ENCODE results near the gene SCGB3A1.

Gene SCGB3A1, protein sequence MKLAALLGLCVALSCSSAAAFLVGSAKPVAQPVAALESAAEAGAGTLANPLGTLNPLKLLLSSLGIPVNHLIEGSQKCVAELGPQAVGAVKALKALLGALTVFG

GRCh38 chr5:180591311-180591887, at the start of gene SCGB3A1:
SCGB3A1 (minus strand) TSS chr5:180591499; CDS start chr5:180591462, 37 bp downstream.
- no peak for DNase-seq

- DNase-seq, result no peak
Observed at GRCh38 chr5:180640611-180640860, 49.2 kb upstream of the SCGB3A1 start.

GRCh38 chr5:180639741-180640610, 48.7 kb upstream of the SCGB3A1 start:
- DNase-seq, result no peak

DNA sequence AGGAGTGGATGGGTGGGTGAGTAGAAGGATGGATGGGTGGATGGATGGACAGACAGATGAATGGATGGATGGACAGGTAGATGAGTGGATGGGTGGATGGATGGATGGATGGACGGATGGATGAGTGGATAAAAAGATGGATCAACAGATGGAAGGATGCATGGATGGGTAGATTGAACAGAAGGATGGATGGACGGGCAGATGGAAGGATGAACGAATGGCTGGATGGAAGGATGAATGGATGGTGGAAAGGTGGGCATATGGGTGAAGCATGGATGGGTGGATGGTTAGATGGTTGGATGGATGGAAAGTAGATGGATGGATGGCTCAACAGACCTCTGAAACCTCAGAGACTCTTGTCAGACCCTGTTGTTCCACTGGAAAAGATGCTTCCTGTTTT, 48.0 kb upstream of the SCGB3A1 start:
- DNase-seq, result no peak

DNA sequence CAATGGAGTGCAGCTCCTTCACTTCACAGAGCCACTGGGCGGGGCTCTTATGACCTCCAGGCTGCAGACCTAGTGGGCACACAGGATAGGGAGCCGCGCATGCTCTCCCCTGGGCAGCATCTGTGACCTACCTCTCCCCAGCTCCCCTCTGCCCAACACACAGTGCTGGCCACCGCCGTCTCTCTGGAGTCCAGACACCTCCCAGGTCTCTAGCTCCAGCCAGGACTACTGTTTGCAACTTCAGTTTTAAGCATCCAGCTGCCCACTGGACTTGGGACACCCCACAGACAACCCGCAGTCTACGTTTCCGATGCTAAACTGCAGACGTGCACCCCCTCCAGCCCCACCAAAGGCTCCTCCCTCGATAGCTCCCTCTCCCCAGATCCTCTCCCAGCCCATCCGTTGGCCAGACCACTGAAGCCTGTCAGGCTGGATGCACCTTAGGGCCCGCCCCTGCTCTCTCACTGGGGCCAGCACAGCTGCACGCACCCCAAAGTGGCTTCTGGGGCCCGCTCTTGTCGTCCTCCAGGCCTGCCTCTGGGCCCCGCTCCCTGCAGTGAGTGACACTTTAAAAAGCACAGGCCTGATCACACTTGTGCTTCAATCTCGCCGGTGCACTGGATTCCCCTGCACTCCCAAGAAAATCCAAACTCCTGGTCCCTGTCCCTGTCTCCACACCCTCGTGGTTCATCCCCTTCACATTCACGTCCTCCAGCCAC, 46.8 kb upstream of the SCGB3A1 start:
- DNase-seq, result no peak

GRCh38 chr5:180636403-180637075, 45.2 kb upstream of the SCGB3A1 start:
- DNase-seq, result no peak

- DNase-seq, result no peak
Observed at GRCh38 chr5:180636016-180636402, 44.7 kb upstream of the SCGB3A1 start.

GRCh38 chr5:180633283-180634177, 42.2 kb upstream of the SCGB3A1 start:
- DNase-seq, result no peak

DNA sequence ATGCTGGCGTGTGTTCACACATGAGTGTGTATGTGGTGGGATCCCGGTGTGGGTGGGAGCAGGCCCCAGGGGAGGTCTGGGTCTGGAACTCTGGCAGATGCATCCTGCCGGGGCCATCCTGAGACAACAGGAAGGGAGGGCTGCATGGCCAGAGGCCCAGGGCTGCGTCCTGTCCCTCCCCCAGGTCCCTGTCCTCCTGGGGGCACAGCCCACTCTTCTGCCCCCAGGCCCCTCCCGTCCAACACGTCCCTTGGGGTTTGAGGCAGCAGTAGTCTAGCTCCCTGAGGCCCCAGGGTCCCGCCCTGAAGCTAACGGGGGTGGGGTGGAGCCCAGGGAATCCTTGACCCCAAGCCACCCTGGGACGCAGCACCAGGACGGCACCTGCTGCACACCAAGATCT, 41.5 kb upstream of the SCGB3A1 start:
- no peak for DNase-seq

DNA sequence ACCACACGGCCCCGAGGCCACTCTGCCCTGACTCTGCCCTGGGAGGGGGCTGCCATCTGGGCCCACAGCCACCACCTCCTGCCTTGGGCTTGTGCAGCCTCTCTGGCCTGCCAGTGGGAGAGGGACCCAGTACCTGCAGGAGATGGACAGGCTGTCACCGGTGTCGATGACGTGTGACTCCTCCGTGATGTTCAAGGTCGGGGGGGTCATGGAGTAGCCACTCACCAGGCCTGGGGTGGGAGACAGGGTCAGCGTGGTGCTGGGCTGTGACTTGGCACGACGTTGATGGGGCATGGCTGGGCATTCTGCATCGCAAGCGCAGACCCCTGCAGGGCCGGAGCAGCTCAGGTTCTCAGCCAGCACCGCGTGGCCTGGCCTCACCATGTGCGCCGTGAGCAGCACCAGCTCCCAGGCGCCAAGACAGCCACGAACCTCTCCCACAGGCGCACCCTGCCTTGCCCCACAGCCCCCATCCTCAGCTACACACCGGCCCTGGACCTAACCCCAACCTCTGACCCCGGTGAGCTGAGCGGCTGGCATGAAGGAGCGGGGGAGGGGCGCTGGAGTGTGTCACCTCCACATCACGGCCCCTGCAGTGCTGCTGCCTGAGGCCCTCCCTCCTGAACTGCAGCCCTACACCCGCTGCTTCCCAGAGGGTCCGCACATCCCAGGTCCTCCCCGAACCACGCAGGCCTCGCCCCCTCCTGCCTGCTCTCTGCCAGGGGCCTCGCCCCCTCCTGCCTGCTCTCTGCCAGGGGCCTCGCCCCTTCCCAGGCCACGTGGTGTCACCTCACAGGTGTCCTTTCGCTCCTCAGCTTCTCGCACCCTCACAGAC, 40.5 kb upstream of the SCGB3A1 start:
- DNase-seq, result no peak

DNA sequence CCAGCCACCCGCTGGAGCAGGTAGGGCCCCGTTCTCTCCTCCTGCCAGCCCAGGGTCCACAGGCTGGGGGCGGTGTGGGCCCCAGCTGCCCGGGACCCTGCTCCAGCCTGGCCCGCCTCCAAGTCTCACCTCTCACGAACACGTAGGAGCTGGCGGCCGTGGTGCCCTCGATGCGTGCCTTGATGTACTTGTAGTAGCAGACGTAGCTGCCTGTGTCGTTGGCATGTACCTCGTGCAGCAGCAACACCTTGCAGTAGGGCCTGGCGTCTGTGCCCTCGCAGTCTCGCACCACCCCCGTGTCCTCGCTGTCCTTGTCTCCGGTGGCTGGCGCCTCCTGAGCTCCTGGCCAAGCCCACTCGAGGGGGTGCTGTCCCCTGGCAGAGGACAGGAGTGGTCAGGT, 39.1 kb upstream of the SCGB3A1 start:
- no peak for DNase-seq

GRCh38 chr5:180629831-180630382, 38.6 kb upstream of the SCGB3A1 start:
- DNase-seq, result no peak

GRCh38 chr5:180628827-180629750, 37.8 kb upstream of the SCGB3A1 start:
- no peak for DNase-seq

DNA sequence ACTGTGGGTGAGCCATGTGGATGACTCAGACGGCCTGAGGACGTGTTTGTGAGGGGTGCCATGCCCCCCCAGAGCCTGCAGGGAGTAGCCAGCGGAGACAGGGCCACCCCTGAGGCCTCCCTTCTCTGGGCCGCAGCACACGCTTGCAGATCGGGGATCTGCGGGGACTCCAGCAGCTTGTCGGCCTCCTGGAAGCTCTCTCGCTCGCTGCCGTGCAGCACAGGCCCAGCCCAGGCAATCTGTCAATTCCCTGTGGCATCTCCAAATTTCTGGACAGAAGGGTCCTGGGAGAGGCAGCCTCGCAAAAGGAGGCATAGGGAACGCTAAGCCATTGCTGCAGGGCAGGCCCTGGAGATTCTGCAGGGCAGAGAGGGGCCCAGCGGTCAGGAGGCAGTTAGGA, 36.9 kb upstream of the SCGB3A1 start:
- no peak for DNase-seq

DNA sequence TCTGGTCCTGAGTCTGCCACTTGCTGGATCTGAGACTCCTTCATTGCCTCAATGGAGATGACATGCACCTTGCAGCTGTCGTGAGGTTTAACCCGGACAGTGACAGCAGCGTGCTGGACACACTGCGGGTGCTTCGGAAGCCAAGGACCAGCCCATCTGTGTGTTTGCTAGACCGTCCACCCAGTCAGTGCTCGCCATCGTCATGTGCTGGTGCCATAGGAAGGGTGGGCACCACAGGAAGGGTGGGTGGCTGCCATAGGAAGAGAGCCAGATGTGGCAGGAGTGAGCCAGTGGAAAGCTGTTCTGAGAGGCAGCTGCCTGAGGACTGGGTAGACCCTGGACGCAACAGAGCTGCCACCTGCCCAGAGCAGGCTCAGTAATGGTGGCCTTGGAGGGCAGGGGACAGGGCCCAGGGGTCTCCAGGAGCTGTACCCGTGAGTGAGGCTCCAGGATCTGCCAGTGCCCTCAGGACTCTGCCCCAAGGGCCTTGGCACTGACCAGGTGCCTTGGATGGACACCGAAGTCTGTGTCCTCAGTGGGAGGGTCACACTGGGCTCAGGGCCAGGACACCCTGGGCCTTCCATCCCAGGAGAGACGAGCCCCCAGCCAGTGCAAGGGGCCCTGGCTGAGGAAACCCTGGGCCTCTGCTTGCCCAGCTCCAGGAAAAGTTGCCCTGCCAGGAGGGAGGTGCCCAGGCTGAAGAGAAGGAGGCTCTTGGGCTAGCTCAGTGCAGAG, 36.3 kb upstream of the SCGB3A1 start:
- no peak for DNase-seq

DNA sequence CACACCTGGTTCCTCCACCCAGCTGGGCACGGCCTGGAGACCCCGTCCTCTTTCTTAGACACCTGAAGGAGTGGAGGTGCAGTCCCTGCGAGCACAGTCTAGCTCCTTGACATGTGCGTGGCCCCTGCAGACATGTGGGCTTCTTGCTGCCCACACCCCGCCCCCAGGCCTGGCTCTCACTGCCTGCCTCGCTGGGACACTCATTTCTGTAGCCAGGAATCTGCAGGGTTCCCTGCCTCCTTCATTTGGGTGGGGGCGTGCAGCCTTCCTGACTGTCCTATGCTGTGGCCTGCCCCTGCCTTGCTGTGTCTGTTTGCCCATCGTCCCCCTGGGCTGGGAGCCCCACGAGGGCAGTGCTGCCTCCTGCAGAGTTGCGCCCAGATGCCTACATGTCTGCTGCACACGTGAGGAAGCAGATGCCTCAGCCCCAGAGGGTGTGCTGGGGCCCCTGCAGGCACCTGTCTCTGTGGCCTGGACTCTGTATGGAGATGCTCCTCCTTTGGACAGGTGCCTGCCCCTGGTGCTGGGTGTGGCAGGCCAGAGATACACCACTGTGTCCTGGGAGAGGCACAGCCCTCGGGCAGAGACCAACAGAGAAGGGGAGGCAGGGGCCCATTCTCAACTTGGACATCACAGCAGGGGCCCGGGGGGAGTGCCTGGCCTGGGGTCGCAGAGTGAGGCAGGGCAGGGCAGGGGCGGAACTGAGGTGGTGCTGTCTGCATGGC, 35.5 kb upstream of the SCGB3A1 start:
- no peak for DNase-seq

DNA sequence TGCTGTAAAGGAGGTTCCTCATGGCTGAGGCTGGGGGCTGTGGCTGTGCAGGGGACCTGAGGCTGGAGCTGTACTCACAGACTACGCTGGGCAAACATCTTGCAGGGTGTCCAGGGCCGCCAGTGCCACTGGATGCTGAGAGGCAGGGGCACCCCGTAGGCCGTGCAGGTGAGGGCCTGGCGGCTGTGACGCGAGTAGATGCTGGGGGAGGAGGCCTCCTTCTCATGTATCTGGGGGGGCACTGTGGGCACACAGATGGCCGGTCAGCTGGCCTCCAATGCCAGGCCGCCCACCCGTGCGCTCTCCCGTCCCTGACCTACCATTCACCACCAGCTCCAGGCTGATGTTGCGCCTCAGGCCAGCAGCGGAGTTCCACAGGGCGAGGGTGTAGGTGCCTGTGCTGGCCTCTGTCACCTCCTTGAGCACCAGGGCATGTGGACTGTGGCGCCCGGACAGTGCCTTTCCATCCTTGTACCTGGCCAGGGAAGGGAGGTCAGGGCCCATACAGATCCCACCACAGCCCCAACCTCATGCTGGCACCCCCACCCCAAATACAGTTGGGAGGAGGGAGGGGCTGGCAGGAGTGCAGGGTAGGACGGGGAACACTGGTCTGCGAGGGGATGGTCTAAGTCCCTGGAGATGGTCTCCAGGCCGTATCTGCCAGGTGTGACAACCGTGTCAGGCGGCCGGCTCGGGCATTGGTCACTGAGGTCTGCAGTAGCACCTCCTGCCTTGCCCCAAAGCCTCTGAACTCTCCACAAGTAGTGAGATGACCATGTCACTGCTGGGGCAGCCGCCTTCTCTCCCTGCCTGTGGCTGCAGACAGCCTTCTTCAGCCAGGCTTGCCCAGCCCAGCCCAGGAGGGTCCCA, 34.7 kb upstream of the SCGB3A1 start:
- no peak for DNase-seq
